GM12875 (cell line): Measurements from ENCODE around the gene PLCG2.

Experiments
- H3K4me3 ChIP-seq: one replicate; pipeline ENCODE4 v1.5.1; 2011; ENCODE audit warnings: low read depth, low read length, control low read depth
- TF ChIP-seq, protein P1 (sequence below): IDR thresholded peaks from 2 replicates; pipeline ENCODE4 v1.5.1; 2011; ENCODE audit warnings: low read depth, mild to moderate bottlenecking, control low read depth, inconsistent platforms, low read length, moderate library complexity, borderline replicate concordance; ENCODE audit not compliant: insufficient read depth

PLCG2 gene

DNA sequence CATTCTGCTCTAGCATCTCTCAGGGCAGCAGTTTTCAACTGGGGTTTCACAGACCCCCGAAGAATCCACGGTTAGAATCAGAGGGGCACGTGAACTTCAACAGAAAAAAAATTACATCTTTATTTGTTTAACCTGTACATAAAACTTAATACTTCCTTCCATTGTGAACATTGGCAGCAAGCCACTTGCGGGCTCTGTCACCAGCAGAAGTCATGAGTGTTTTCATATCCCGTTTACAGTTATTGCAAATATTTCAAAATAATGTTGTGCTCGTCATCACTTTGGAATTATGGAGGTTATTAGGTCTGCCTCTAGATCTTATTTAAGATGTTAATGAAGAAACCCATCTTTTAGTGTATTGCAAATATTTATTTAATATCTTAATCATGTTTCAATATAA is 122.4 kb downstream of the PLCG2 start:
- TF ChIP-seq, protein P1, sequence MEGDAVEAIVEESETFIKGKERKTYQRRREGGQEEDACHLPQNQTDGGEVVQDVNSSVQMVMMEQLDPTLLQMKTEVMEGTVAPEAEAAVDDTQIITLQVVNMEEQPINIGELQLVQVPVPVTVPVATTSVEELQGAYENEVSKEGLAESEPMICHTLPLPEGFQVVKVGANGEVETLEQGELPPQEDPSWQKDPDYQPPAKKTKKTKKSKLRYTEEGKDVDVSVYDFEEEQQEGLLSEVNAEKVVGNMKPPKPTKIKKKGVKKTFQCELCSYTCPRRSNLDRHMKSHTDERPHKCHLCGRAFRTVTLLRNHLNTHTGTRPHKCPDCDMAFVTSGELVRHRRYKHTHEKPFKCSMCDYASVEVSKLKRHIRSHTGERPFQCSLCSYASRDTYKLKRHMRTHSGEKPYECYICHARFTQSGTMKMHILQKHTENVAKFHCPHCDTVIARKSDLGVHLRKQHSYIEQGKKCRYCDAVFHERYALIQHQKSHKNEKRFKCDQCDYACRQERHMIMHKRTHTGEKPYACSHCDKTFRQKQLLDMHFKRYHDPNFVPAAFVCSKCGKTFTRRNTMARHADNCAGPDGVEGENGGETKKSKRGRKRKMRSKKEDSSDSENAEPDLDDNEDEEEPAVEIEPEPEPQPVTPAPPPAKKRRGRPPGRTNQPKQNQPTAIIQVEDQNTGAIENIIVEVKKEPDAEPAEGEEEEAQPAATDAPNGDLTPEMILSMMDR = no peak
- no peak overlapping the region for H3K4me3 ChIP-seq

DNA sequence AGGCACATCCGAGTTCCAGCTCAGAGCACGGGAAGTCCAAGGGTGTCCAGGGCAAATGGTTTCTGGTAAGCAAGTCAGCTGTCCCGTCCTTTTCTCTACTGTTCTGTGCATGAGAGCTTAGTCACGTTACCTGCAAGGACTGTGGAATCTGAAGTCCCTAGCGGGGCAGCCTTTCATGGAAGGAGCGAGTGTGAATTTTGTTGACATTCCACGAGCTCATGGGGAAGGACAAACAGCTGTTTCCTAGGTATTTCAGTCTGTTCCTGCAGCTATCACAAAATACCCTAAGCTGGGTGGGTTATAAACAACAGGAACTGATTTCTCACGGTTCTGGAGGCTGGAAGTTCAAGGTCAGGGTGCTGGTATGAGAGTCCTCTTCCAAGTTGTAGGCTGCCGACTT is 122.9 kb downstream of the PLCG2 start:
- H3K4me3 ChIP-seq = no peak overlapping the region
- TF ChIP-seq, protein P1 = no peak

DNA sequence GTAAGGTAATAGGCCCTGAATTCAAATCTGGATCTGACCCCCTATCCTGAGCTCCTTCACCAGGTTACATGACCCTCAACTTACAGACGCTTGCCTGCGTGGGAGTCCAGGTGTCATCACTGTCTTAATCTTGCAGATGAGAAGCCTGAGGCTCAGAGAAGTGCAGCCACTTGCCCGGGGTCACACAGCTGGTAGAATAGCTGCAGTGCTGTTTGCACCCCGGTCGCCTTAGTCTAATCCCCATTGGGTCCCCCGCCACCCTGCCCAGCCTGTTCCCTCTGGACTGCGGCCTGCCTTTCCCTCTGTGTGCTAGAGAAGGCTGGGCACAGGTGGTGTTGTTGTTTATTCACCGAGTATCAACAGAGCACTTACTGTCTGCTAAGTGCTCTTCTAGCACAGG is 125.2 kb downstream of the PLCG2 start:
- TF ChIP-seq, protein P1 = no peak
- no peak overlapping the region for H3K4me3 ChIP-seq

DNA sequence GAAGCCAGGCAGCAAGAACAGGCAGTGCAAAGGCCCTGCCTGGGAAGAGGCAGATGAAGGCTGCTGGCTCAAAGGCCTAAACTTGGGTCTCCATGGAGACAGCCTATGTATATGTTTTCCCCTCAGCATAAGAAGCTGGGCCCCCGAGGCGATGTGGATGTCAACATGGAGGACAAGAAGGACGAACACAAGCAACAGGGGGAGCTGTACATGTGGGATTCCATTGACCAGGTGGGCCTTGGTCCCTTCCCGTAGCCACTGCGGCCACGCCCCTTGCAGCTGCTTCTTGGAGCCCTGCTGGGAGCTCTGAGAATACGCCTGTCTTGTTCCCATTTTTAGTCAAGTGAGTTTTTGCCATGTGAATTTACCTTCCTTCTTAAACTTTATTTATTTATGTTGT is 126.2 kb downstream of the PLCG2 start:
- TF ChIP-seq, protein P1 = no peak
- no peak overlapping the region for H3K4me3 ChIP-seq

DNA sequence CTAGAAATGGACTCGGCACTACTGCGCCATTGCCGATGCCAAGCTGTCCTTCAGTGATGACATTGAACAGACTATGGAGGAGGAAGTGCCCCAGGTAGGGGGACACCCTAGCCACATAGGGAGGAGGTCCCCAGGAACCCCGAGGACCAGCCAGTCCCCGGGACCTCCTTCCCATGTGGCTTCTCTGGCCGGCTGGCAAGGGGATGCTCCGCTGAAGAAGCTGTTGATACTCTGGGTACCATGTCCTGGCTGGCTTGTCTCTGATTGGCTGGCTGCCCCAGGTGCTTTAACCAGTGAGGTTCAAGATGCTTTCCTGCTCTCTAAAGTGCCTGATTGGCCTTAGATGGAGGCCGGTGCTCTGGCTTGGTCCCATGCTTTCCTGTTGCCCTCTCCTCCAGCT is 128.6 kb downstream of the PLCG2 start:
- TF ChIP-seq, protein P1 = no peak
- H3K4me3 ChIP-seq = no peak overlapping the region

DNA sequence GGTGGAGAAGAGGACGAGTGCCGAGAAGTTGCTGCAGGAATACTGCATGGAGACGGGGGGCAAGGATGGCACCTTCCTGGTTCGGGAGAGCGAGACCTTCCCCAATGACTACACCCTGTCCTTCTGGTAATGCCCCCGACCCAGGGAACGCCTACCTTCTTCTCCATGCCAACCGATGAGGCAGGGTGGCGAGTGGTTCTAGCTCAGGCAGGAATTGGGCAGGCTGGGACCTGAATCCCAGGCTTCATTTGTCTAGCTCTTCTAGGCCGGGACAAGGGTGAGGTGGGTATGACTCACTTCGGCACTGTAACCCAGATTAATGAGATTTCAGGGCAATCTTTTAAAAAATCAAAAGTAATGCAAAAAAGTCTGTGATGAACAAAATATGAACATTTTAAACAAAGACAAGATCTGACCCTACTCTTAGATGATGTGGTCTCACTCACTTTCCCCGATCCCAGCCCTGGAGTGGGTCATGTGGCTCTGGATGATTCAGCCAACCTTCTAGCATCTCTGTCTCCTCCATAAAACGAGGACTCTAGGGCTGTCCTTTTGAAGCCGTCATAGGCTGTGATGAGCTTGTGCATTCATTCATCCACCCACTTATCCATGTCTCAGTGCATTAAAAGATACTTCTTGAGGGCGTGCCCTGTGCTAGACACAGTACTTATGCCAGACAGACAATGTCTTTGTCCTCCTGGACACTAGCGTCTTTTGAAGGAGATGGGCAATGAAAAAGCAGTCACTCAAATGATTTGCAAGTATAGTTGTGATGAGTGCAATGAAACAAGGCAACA is 129.6 kb downstream of the PLCG2 start:
- H3K4me3 ChIP-seq = no peak overlapping the region
- TF ChIP-seq, protein P1 = no peak

- no peak overlapping the region for H3K4me3 ChIP-seq
- TF ChIP-seq, protein P1 = no peak
These were observed 131.3 kb downstream of the PLCG2 start for GRCh38 chr16:81910366-81910885.
